Measurements from ENCODE around the gene DCAKD. TPM values are rescaled to one million over a fixed set of nuclear protein-coding genes. Genes with fewer than 3 reads are reported as not detected.

DCAKD gene
- total and polyA plus RNA-seq, 2 donors (not counting 1 experiment from before 2014, with no cell fraction given) = 21.8 to 41.5 TPM

DNA sequence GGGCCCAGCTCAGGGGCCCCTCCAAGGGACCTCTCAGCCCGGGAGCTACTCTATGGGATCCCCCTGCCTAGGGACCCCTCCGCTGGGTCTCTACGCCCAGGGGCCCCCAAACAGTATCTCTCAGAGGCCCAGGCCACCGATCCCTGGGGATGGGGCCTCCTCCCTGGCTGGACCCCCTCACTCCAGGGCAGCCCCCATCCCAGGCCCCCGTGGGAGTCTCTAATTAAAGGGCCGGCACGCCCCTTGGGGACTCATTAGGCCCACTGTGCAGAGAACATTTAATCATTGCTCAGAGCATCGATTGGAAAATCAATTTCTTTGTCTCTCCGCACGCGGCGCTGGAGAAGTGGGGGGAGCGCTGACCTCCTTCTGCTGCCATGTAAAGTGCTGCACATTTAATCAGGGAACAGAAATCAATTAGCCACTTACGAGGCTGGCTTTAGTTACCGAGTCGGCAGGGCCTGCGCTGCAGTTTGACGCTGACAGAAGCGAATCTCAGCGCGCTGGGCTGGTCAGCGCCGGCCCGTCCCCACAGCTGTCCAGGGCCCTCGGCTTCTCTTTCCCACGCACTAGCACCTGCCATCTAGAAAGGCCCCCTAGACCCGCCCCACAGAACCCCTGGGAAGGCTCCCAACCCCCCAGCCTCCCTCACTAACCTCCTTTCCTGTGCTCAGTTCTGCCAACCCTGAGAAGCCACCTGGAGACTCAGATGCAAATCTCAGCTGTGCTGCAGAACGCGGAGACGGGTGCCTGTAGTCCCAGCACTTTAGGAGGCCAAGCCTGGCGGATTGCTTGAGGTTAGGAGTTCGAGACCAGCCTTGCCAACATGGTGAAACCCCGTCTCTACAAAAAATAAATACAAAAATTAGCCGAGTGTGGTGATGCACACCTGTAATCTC lies 63.1 kb downstream of the DCAKD start:
- no peaks in the 10 kb centered on the region for H3K9me3 ChIP-seq (ENCODE audit: control insufficient read depth, insufficient read depth, low read depth, low read length)
- H4K20me1 ChIP-seq (ENCODE audit: control insufficient read depth, extremely low read depth, insufficient read depth, low read length) = no peaks in the 10 kb centered on the region
- DNase-seq (ENCODE audit: low read depth in 2 of 2) = no peak
- H3K79me2 ChIP-seq (ENCODE audit: control insufficient read depth, insufficient read depth, low read length) = no peaks in the 10 kb centered on the region
- peaks cover 7% of the 10 kb centered on the region for H3K27me3 ChIP-seq (ENCODE audit: control insufficient read depth, insufficient read depth, low read length)
- H3K27ac ChIP-seq (ENCODE audit: insufficient read depth, low read length) = no peak overlapping the region
- H3K9ac ChIP-seq (ENCODE audit: insufficient read depth, low read length) = no peak overlapping the region
- H2AFZ ChIP-seq (ENCODE audit: low read length) = no peak overlapping the region
- no peak overlapping the region for H3K4me2 ChIP-seq (ENCODE audit: extremely low read depth, insufficient read depth, low read length)
- no peak overlapping the region for H3K4me3 ChIP-seq (replicated peaks in 1 of 4; ENCODE audit: control extremely low read depth in 1 of 4, insufficient read depth in 1 of 4, low read depth in 3 of 4, low read length in 4 of 4)
- H3K4me1 ChIP-seq (ENCODE audit: control insufficient read depth, extremely low read depth, insufficient read depth, low read length) = peaks cover 3% of the 10 kb centered on the region
- TF ChIP-seq, protein P1, sequence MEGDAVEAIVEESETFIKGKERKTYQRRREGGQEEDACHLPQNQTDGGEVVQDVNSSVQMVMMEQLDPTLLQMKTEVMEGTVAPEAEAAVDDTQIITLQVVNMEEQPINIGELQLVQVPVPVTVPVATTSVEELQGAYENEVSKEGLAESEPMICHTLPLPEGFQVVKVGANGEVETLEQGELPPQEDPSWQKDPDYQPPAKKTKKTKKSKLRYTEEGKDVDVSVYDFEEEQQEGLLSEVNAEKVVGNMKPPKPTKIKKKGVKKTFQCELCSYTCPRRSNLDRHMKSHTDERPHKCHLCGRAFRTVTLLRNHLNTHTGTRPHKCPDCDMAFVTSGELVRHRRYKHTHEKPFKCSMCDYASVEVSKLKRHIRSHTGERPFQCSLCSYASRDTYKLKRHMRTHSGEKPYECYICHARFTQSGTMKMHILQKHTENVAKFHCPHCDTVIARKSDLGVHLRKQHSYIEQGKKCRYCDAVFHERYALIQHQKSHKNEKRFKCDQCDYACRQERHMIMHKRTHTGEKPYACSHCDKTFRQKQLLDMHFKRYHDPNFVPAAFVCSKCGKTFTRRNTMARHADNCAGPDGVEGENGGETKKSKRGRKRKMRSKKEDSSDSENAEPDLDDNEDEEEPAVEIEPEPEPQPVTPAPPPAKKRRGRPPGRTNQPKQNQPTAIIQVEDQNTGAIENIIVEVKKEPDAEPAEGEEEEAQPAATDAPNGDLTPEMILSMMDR (conservative IDR thresholded peaks at IDR 0.05 in 1 of 2, IDR thresholded peaks at IDR 0.05 in 1 of 2; ENCODE audit: low read depth in 1 of 2, low read length in 2 of 2) = no peak
- TF ChIP-seq EZH2 (IDR thresholded peaks at IDR 0.05; ENCODE audit: low read length, missing control alignments) = no peak
- H3K36me3 ChIP-seq (ENCODE audit: control insufficient read depth, insufficient read depth, low read length) = no peaks in the 10 kb centered on the region

DNA sequence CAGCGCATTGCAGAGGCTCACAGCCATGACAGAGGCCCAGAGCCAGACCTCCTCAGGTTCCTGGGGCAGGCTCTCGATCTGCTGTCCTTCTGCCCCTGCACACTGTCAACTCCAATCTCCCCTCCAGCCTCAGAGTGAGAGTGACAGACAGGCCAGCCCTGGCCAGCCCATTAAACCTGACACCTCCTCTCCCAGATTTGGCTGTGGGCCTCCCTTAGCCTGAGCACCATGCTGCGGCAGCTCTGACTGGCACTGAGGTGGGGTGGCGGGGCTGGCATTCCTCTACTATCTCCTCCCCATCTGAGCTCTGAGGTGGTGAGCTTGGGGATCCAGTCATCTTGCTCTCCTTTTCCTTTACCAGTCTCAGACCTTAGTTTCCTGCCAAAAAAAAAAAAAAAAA lies 67.9 kb downstream of the DCAKD start:
- H3K4me1 ChIP-seq (ENCODE audit: control insufficient read depth, extremely low read depth, insufficient read depth, low read length) = peaks cover 18% of the 10 kb centered on the region

DNA sequence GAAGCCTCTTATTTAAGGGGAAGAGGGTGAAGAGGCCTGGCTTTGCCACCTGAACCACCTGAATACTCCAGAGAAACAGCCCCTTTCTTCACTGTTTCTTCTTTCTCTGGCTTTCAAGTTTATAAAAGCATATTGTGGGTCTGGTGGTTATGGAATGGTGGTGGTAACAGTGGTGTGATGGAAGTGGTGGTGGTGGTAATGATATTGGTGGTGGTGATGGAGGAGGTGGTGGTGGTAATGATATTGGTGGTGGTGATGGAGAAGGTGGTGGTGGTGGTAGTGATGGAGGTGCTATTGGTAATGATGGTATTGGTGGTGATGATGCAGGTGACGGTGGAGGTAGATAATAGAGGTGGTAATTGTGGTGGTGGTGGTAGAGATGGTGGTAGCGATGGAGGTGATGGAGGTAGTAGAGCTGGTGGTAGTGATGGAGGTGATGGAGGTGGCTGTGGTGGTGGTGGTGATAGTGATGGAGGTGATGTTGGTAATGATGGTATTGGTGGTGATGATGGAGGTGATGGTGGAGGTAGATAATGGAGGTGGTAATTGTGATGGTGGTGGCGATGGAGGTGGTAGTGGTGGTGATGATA lies 69.2 kb downstream of the DCAKD start:
- H3K9ac ChIP-seq (ENCODE audit: insufficient read depth, low read length) = no peak overlapping the region
- H4K20me1 ChIP-seq (ENCODE audit: control insufficient read depth, extremely low read depth, insufficient read depth, low read length) = no peaks in the 10 kb centered on the region
- no peaks in the 10 kb centered on the region for H3K36me3 ChIP-seq (ENCODE audit: control insufficient read depth, insufficient read depth, low read length)
- H3K27ac ChIP-seq (ENCODE audit: insufficient read depth, low read length) = no peak overlapping the region
- H3K4me1 ChIP-seq (ENCODE audit: control insufficient read depth, extremely low read depth, insufficient read depth, low read length) = peaks cover 17% of the 10 kb centered on the region
- H3K27me3 ChIP-seq (ENCODE audit: control insufficient read depth, insufficient read depth, low read length) = peaks cover 17% of the 10 kb centered on the region
- H3K4me2 ChIP-seq (ENCODE audit: extremely low read depth, insufficient read depth, low read length) = no peak overlapping the region
- no peaks in the 10 kb centered on the region for H3K9me3 ChIP-seq (ENCODE audit: control insufficient read depth, insufficient read depth, low read depth, low read length)
- no peak for DNase-seq (ENCODE audit: low read depth in 2 of 2)
- H3K4me3 ChIP-seq (replicated peaks in 1 of 4; ENCODE audit: control extremely low read depth in 1 of 4, insufficient read depth in 1 of 4, low read depth in 3 of 4, low read length in 4 of 4) = no peak overlapping the region
- no peak overlapping the region for H2AFZ ChIP-seq (ENCODE audit: low read length)
- TF ChIP-seq EZH2 (IDR thresholded peaks at IDR 0.05; ENCODE audit: low read length, missing control alignments) = no peak
- TF ChIP-seq, protein P1 (conservative IDR thresholded peaks at IDR 0.05 in 1 of 2, IDR thresholded peaks at IDR 0.05 in 1 of 2; ENCODE audit: low read depth in 1 of 2, low read length in 2 of 2) = no peak
- no peaks in the 10 kb centered on the region for H3K79me2 ChIP-seq (ENCODE audit: control insufficient read depth, insufficient read depth, low read length)

More for the DNA sequence above, 67.9 kb downstream of the DCAKD start:
- Histone ChIP-seq H3K9me3 (ENCODE audit: control insufficient read depth, insufficient read depth, low read depth, low read length) (no peaks in the 10 kb centered on the region), H2AFZ (ENCODE audit: low read length) (no peak overlapping the region), H3K79me2 (ENCODE audit: control insufficient read depth, insufficient read depth, low read length) (no peaks in the 10 kb centered on the region), H3K4me3 (replicated peaks in 1 of 4; ENCODE audit: control extremely low read depth in 1 of 4, insufficient read depth in 1 of 4, low read depth in 3 of 4, low read length in 4 of 4) (no peak overlapping the region), H3K36me3 (ENCODE audit: control insufficient read depth, insufficient read depth, low read length) (no peaks in the 10 kb centered on the region), H3K27ac (ENCODE audit: insufficient read depth, low read length) (no peak overlapping the region), H3K4me2 (ENCODE audit: extremely low read depth, insufficient read depth, low read length) (no peak overlapping the region), H4K20me1 (ENCODE audit: control insufficient read depth, extremely low read depth, insufficient read depth, low read length) (no peaks in the 10 kb centered on the region), H3K27me3 (ENCODE audit: control insufficient read depth, insufficient read depth, low read length) (peaks cover 7% of the 10 kb centered on the region), H3K9ac (ENCODE audit: insufficient read depth, low read length) (no peak overlapping the region)
- no peak for DNase-seq (ENCODE audit: low read depth in 2 of 2)
- TF ChIP-seq, protein P1 (conservative IDR thresholded peaks at IDR 0.05 in 1 of 2, IDR thresholded peaks at IDR 0.05 in 1 of 2; ENCODE audit: low read depth in 1 of 2, low read length in 2 of 2) = no peak
- no peak for TF ChIP-seq EZH2 (IDR thresholded peaks at IDR 0.05; ENCODE audit: low read length, missing control alignments)

Data from fibroblast of lung (primary cell).